Upper lobe of right lung (tissue), 1 donor: Measurements from ENCODE around the gene ABCC3. TPM values are rescaled to one million over a fixed set of nuclear protein-coding genes. Genes with fewer than 3 reads are reported as not detected.

ENCODE experiments used
- ATAC-seq: fragments of 200-7000 bp; cut with Tn5 transposase; one replicate; pipeline ENCODE4 v1.9.1; 2020; ENCODE audit warnings: mild to moderate bottlenecking, moderate library complexity
- DNase-seq: peaks from one replicate; pipeline ENCODE4 v3.0.0-alpha.2; 2020
- H3K27ac ChIP-seq: fragments of 200-600 bp; one replicate; pipeline ENCODE4 v1.8.0; 2022
- H3K27me3 ChIP-seq: fragments of 200-600 bp; one replicate; pipeline ENCODE4 v1.8.0; 2022; ENCODE audit warnings: mild to moderate bottlenecking
- H3K36me3 ChIP-seq: fragments of 200-600 bp; one replicate; pipeline ENCODE4 v1.8.0; 2022
- H3K4me1 ChIP-seq: fragments of 200-600 bp; one replicate; pipeline ENCODE4 v1.8.0; 2022
- H3K4me3 ChIP-seq: fragments of 200-600 bp; one replicate; pipeline ENCODE4 v1.8.0; 2022; ENCODE audit warnings: mild to moderate bottlenecking
- H3K9me3 ChIP-seq: fragments of 200-600 bp; one replicate; pipeline ENCODE4 v1.8.0; 2022
- intact Hi-C: fragments of 100-400 bp; cut with DNase I; formaldehyde crosslinking; loops from one replicate; pipeline ENCODE4 v1.11.0; 2022
- total RNA-seq: library from RNA; stranded (reverse); fragmentation: NEBNext Ultra II Directional; extraction: Animal tissue kit (Norgen Biotek cat#: 25700); gene quantifications from one replicate; pipeline ENCODE4 v1.2.1, GENCODE V29; 2021
- TF ChIP-seq, protein P1 (sequence below): fragments of 200-600 bp; IDR thresholded peaks from one replicate; pipeline ENCODE4 v1.8.0; 2022; ENCODE audit warnings: antibody characterized with exemption
- donor health status: DM: no; HTN: yes; CAD: no; lungs with severe emphysema.

Gene ABCC3
- total RNA-seq, 1 donor from 2014 or later, result 65.4 TPM

DNA sequence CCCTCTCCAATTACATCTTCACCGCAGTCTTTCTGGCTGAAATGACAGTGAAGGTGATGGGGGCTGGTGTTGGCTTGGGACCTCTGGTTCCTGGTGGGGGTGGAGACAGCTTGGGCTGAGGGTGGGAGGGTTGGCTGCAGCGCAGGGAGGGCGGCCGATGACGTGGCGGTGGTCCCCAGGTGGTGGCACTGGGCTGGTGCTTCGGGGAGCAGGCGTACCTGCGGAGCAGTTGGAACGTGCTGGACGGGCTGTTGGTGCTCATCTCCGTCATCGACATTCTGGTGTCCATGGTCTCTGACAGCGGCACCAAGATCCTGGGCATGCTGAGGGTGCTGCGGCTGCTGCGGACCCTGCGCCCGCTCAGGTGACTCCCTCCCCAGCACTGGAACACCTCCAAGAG, 31.8 kb upstream of the ABCC3 start:
- H3K36me3 ChIP-seq, result no peaks in the 10 kb centered on the region
- no peaks in the 10 kb centered on the region for H3K27me3 ChIP-seq
- H3K9me3 ChIP-seq, result no peaks in the 10 kb centered on the region
- TF ChIP-seq, protein P1, sequence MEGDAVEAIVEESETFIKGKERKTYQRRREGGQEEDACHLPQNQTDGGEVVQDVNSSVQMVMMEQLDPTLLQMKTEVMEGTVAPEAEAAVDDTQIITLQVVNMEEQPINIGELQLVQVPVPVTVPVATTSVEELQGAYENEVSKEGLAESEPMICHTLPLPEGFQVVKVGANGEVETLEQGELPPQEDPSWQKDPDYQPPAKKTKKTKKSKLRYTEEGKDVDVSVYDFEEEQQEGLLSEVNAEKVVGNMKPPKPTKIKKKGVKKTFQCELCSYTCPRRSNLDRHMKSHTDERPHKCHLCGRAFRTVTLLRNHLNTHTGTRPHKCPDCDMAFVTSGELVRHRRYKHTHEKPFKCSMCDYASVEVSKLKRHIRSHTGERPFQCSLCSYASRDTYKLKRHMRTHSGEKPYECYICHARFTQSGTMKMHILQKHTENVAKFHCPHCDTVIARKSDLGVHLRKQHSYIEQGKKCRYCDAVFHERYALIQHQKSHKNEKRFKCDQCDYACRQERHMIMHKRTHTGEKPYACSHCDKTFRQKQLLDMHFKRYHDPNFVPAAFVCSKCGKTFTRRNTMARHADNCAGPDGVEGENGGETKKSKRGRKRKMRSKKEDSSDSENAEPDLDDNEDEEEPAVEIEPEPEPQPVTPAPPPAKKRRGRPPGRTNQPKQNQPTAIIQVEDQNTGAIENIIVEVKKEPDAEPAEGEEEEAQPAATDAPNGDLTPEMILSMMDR, result no peak
- intact Hi-C loops, result no loop called here
- DNase-seq (no peak), ATAC-seq (no peak)
- peaks cover 14% of the 10 kb centered on the region for H3K4me1 ChIP-seq
- no peak overlapping the region for H3K27ac ChIP-seq
- H3K4me3 ChIP-seq, result no peak overlapping the region

DNA sequence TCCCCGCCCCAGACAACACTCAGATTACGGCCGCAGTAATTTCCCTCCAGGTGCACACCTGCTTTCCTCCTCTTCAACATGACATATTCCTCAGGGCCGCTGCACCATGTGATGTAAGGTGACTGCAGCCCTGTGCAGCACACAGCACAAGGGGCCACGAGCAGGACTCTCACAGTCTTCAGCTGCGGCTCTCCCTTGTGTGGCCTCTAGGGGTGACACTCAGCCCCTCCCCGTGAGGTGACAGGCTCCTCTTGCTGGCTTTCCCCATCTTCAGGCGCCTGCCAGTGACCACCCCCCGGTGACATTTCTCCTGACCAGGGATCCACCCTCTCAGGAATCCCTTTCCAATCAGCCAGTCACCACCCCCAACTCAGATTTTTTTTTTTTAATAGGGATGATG, 31.3 kb upstream of the ABCC3 start:
- intact Hi-C loops, result no loop called here
- DNase-seq (no peak), ATAC-seq (no peak)

DNA sequence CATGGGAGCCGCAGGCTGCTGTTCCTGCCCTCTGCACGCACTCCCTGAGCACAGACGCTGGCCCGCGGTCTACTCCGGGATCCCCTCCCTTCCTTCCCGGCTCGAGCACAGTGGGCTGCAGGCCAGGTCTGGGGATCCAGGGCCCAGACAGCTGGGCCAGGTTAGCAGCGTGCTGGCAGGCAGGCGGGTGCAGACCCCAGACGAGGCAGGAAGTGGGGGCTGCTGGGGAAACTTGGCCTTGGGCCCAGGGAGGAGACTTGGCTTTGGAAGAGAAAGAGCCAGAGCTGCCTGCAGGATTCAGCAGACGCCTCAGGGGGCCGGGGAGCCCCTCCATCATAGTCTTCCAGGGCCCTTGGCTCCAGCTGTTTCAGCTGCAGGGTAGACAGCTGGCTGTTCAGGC, 30.2 kb upstream of the ABCC3 start:
- Histone ChIP-seq H3K27ac (no peak overlapping the region), H3K4me1 (peaks cover 14% of the 10 kb centered on the region), H3K9me3 (no peaks in the 10 kb centered on the region), H3K36me3 (no peaks in the 10 kb centered on the region), H3K27me3 (peaks cover 8% of the 10 kb centered on the region), H3K4me3 (no peak overlapping the region)
- TF ChIP-seq, protein P1, result no peak
- peak; percentile 50 for ATAC-seq
- DNase-seq, result no peak
- intact Hi-C loops, result no loop called here

More for the DNA sequence above, 31.3 kb upstream of the ABCC3 start:
- H3K4me1 ChIP-seq, result peaks cover 14% of the 10 kb centered on the region
- no peaks in the 10 kb centered on the region for H3K27me3 ChIP-seq
- no peak overlapping the region for H3K27ac ChIP-seq
- H3K9me3 ChIP-seq, result no peaks in the 10 kb centered on the region
- no peaks in the 10 kb centered on the region for H3K36me3 ChIP-seq
- no peak overlapping the region for H3K4me3 ChIP-seq
- TF ChIP-seq, protein P1, result no peak

DNA sequence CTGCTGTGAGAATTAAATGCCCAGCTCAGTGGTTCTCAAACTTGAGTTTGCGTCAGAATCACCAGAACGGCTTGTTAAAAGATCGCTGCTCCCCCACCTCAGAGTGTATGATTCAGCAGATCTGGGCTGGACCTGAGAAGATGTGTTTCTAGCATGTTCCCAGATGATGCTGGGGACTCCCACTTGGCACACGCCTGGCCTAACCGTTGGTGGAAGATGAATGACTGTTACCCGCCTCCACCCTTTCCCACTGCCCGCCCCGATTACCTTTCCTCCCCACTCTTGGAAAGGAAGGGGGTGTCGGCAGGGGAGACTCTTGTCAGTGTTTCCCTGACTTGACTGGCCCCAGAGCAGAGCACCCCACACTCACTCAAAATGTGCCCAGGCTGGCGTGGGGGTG, 29.3 kb upstream of the ABCC3 start:
- ATAC-seq, result no peak
- no peak for DNase-seq

DNA sequence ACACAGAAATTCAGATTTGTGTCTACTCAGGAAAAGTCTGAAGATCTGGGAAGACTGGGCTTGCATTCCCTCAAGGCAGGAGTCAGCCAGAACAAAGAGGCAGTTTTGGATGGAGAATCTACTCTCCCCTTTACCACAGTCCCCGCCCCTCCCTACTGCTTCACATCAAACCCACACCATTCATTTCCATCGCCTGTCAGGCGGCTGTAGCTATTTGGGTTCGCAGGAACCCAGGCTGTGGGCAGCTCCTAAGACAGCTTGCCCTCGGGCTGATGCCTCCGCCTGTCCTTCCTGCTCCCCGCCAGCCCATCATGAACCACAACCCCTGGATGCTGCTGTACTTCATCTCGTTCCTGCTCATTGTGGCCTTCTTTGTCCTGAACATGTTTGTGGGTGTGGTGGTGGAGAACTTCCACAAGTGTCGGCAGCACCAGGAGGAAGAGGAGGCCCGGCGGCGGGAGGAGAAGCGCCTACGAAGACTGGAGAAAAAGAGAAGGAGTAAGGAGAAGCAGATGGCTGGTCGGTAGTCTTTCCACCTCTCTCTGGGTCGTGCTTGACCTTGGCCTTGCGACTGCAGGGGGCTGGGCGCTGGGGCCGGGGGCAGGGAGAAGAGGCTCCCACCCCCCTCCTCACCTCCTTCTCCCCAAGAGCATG, 27.0 kb upstream of the ABCC3 start:
- peaks cover 14% of the 10 kb centered on the region for H3K4me1 ChIP-seq
- H3K27ac ChIP-seq, result no peak overlapping the region
- H3K9me3 ChIP-seq, result no peaks in the 10 kb centered on the region
- intact Hi-C loops, result no loop called here
- TF ChIP-seq, protein P1, result no peak
- H3K36me3 ChIP-seq, result no peaks in the 10 kb centered on the region
- H3K27me3 ChIP-seq, result peaks cover 9% of the 10 kb centered on the region
- DNase-seq, result no peak
- ATAC-seq, result no peak
- no peak overlapping the region for H3K4me3 ChIP-seq

More for the DNA sequence above, 29.3 kb upstream of the ABCC3 start:
- Histone ChIP-seq H3K36me3 (no peaks in the 10 kb centered on the region), H3K27ac (no peak overlapping the region), H3K4me3 (no peak overlapping the region), H3K4me1 (peaks cover 14% of the 10 kb centered on the region), H3K9me3 (no peaks in the 10 kb centered on the region), H3K27me3 (peaks cover 9% of the 10 kb centered on the region)
- TF ChIP-seq, protein P1, result no peak
- intact Hi-C loops, result no loop called here
